ENCODE data around the gene LIN28B. TPM values are rescaled to one million over a fixed set of nuclear protein-coding genes. Genes with fewer than 3 reads are reported as not detected.
A peak's percentile ranks its signal among the peaks of the same experiment; 100 is the strongest.
"Not testable (repeated sequence)": the region's sequence is repeated elsewhere in the genome, so short reads cannot be mapped to it uniquely, and the experiment has no call there.

Gene LIN28B
- total RNA-seq, 1 donor from 2014 or later: under 0.01 TPM

GRCh38 chr6:105066233-105066632 lies 109.3 kb downstream of the LIN28B start:
- DNase-seq (ENCODE audit: low read depth in 2 of 2): no peak

- DNase-seq (ENCODE audit: low read depth in 2 of 2): no peak
These were observed 109.9 kb downstream of the LIN28B start for GRCh38 chr6:105066836-105067235.

- DNase-seq (ENCODE audit: low read depth in 2 of 2): no peak
These were observed 110.4 kb downstream of the LIN28B start for GRCh38 chr6:105067329-105067728.

- DNase-seq (ENCODE audit: low read depth in 2 of 2): no peak
These were observed 111.5 kb downstream of the LIN28B start for GRCh38 chr6:105068407-105068806.

GRCh38 chr6:105069821-105070445 lies 113.0 kb downstream of the LIN28B start:
- no peak for DNase-seq (ENCODE audit: low read depth in 2 of 2)

- DNase-seq (ENCODE audit: low read depth in 2 of 2): no peak
These were observed 115.9 kb downstream of the LIN28B start for GRCh38 chr6:105072798-105073199.

GRCh38 chr6:105075210-105075609 lies 118.3 kb downstream of the LIN28B start:
- no peak for DNase-seq (ENCODE audit: low read depth in 2 of 2)

GRCh38 chr6:105076418-105076817 lies 119.5 kb downstream of the LIN28B start:
- DNase-seq (ENCODE audit: low read depth in 2 of 2): peak in 1 of 2 donors; percentile 18

GRCh38 chr6:105077596-105078385 lies 120.9 kb downstream of the LIN28B start:
- DNase-seq (ENCODE audit: low read depth in 2 of 2): peak; percentile 32 to 53

GRCh38 chr6:105078386-105078708 lies 121.4 kb downstream of the LIN28B start:
- no peak for DNase-seq (ENCODE audit: low read depth in 2 of 2)

- no peak for DNase-seq (ENCODE audit: low read depth in 2 of 2)
These were observed 123.4 kb downstream of the LIN28B start for GRCh38 chr6:105080279-105080678.

GRCh38 chr6:105081662-105082061 lies 124.8 kb downstream of the LIN28B start:
- DNase-seq (ENCODE audit: low read depth in 2 of 2): not testable (repeated sequence)

GRCh38 chr6:105087571-105088211 lies 130.8 kb downstream of the LIN28B start:
- DNase-seq (ENCODE audit: low read depth in 2 of 2): peak; percentile 55 to 74

GRCh38 chr6:105091140-105091829 lies 134.4 kb downstream of the LIN28B start:
- no peak for DNase-seq (ENCODE audit: low read depth in 2 of 2)

GRCh38 chr6:105094133-105094640 lies 137.3 kb downstream of the LIN28B start:
- no peak for DNase-seq (ENCODE audit: low read depth in 2 of 2)

GRCh38 chr6:105095139-105095538 lies 138.2 kb downstream of the LIN28B start:
- no peak for DNase-seq (ENCODE audit: low read depth in 2 of 2)

- DNase-seq (ENCODE audit: low read depth in 2 of 2): no peak
These were observed 140.4 kb downstream of the LIN28B start for GRCh38 chr6:105097288-105097687.

GRCh38 chr6:105099371-105099770 lies 142.5 kb downstream of the LIN28B start:
- no peak for DNase-seq (ENCODE audit: low read depth in 2 of 2)

- no peak for DNase-seq (ENCODE audit: low read depth in 2 of 2)
These were observed 145.3 kb downstream of the LIN28B start for GRCh38 chr6:105102186-105102585.

GRCh38 chr6:105105094-105105493 lies 148.2 kb downstream of the LIN28B start:
- DNase-seq (ENCODE audit: low read depth in 2 of 2): no peak

GRCh38 chr6:105106260-105106659 lies 149.4 kb downstream of the LIN28B start:
- no peak for DNase-seq (ENCODE audit: low read depth in 2 of 2)

GRCh38 chr6:105107207-105107606 lies 150.3 kb downstream of the LIN28B start:
- DNase-seq (ENCODE audit: low read depth in 2 of 2): no peak

Measured in dermis microvascular lymphatic vessel endothelial cell (primary cell).